Measurements from ENCODE around the gene CUL5. TPM values are rescaled to one million over a fixed set of nuclear protein-coding genes. Genes with fewer than 3 reads are reported as not detected.
A peak's percentile ranks its signal among the peaks of the same experiment; 100 is the strongest.
"Not testable (repeated sequence)": the region's sequence is repeated elsewhere in the genome, so short reads cannot be mapped to it uniquely, and the experiment has no call there.

The CUL5 gene
- total RNA-seq, 1 donor from 2014 or later = 29.7 TPM

- Histone ChIP-seq H3K9me3 (no peaks in the 10 kb centered on the region), H3K4me3 (no peak overlapping the region), H3K36me3 (peaks cover 26% of the 10 kb centered on the region), H3K27ac (no peak overlapping the region), H3K4me1 (peaks cover 32% of the 10 kb centered on the region), H3K27me3 (ENCODE audit: low read depth) (no peaks in the 10 kb centered on the region)
- ATAC-seq = no peak
- DNase-seq = no peak
- intact Hi-C loops (cut with DNase I) = no loop called here
- TF ChIP-seq CTCF (IDR thresholded peaks at IDR 0.05) = no peak
Observed at GRCh38 chr11:108125096-108125495, 116.4 kb downstream of the CUL5 start.

- Histone ChIP-seq H3K36me3 (peaks cover 44% of the 10 kb centered on the region), H3K4me1 (peaks cover 25% of the 10 kb centered on the region), H3K27ac (no peak overlapping the region), H3K27me3 (ENCODE audit: low read depth) (no peaks in the 10 kb centered on the region), H3K9me3 (no peaks in the 10 kb centered on the region), H3K4me3 (no peak overlapping the region)
- no peak for TF ChIP-seq CTCF (IDR thresholded peaks at IDR 0.05)
- intact Hi-C loops (cut with DNase I) = no loop called here
- ATAC-seq (no peak), DNase-seq (no peak)
Observed at GRCh38 chr11:108128772-108129171, 120.1 kb downstream of the CUL5 start.

- H3K9me3 ChIP-seq = no peaks in the 10 kb centered on the region
- no peak for TF ChIP-seq CTCF (IDR thresholded peaks at IDR 0.05)
- no peak overlapping the region for H3K27ac ChIP-seq
- no peak overlapping the region for H3K4me3 ChIP-seq
- peaks cover 16% of the 10 kb centered on the region for H3K4me1 ChIP-seq
- DNase-seq (no peak), ATAC-seq (peak in 1 of 2 donors; percentile 42)
- no peaks in the 10 kb centered on the region for H3K27me3 ChIP-seq (ENCODE audit: low read depth)
- H3K36me3 ChIP-seq = peaks cover 61% of the 10 kb centered on the region
- intact Hi-C loops (cut with DNase I) = no loop called here
Observed at GRCh38 chr11:108131993-108132392, 123.3 kb downstream of the CUL5 start.

GRCh38 chr11:108132993-108133538, 124.4 kb downstream of the CUL5 start:
- H3K4me3 ChIP-seq; DNase-seq; H3K9me3 ChIP-seq; H3K27me3 ChIP-seq (ENCODE audit: low read depth); H3K27ac ChIP-seq; intact Hi-C loops (cut with DNase I): not testable (repeated sequence)
- Histone ChIP-seq H3K36me3 (peaks cover 67% of the 10 kb centered on the region), H3K4me1 (peaks cover 16% of the 10 kb centered on the region)
- peak; percentile 50 to 51 for ATAC-seq

GRCh38 chr11:108135845-108136544, 127.3 kb downstream of the CUL5 start:
- Histone ChIP-seq H3K4me1 (peaks cover 10% of the 10 kb centered on the region), H3K27me3 (ENCODE audit: low read depth) (no peaks in the 10 kb centered on the region), H3K4me3 (no peak overlapping the region), H3K27ac (no peak overlapping the region), H3K9me3 (no peaks in the 10 kb centered on the region), H3K36me3 (peaks cover 80% of the 10 kb centered on the region)
- DNase-seq (no peak), ATAC-seq (no peak)
- no peak for TF ChIP-seq CTCF (IDR thresholded peaks at IDR 0.05)
- intact Hi-C loops (cut with DNase I) = no loop called here

- TF ChIP-seq CTCF (IDR thresholded peaks at IDR 0.05) = no peak
- H3K9me3 ChIP-seq = no peaks in the 10 kb centered on the region
- no peak for ATAC-seq
- H3K4me1 ChIP-seq = no peaks in the 10 kb centered on the region
- no peak for DNase-seq
- H3K27ac ChIP-seq = no peak overlapping the region
- intact Hi-C loops (cut with DNase I) = no loop called here
- no peaks in the 10 kb centered on the region for H3K27me3 ChIP-seq (ENCODE audit: low read depth)
- no peak overlapping the region for H3K4me3 ChIP-seq
- peaks cover 88% of the 10 kb centered on the region for H3K36me3 ChIP-seq
Observed at GRCh38 chr11:108137212-108137611, 128.5 kb downstream of the CUL5 start.

All from lower lobe of right lung (tissue), 2 donors.